IPS-20b (cell line): ENCODE measurements around the gene ZNF341.
"Not testable (repeated sequence)": the region's sequence is repeated elsewhere in the genome, so short reads cannot be mapped to it uniquely, and the experiment has no call there.

Source experiments
- H3K27ac ChIP-seq: one replicate; pipeline ENCODE4 v1.5.1; 2013; ENCODE audit warnings: low read length
- H3K27me3 ChIP-seq: 2 replicates; pipeline ENCODE4 v1.6.1; 2013; ENCODE audit warnings: mild to moderate bottlenecking, low read length, inconsistent platforms; ENCODE audit not compliant: insufficient read depth
- H3K36me3 ChIP-seq: 2 replicates; pipeline ENCODE4 v1.6.1; 2013; ENCODE audit warnings: low read depth, mild to moderate bottlenecking, inconsistent platforms, low read length, moderate library complexity; ENCODE audit not compliant: insufficient read depth
- H3K4me1 ChIP-seq: 2 replicates; pipeline ENCODE4 v1.6.1; 2013; ENCODE audit warnings: mild to moderate bottlenecking, control low read depth, inconsistent platforms, low read length, moderate library complexity; ENCODE audit not compliant: insufficient read depth
- H3K4me3 ChIP-seq: 2 replicates; pipeline ENCODE4 v1.5.1; 2013; ENCODE audit warnings: mild to moderate bottlenecking, low read length, inconsistent platforms
- H3K9ac ChIP-seq: 2 replicates; pipeline ENCODE4 v1.6.1; 2013; ENCODE audit warnings: low read depth, mild to moderate bottlenecking, inconsistent platforms, low read length, moderate library complexity
- H3K9me3 ChIP-seq: 2 replicates; pipeline ENCODE4 v1.6.1; 2013; ENCODE audit warnings: mild to moderate bottlenecking, low read depth, low read length, inconsistent platforms; ENCODE audit not compliant: insufficient read depth

ZNF341 gene

DNA sequence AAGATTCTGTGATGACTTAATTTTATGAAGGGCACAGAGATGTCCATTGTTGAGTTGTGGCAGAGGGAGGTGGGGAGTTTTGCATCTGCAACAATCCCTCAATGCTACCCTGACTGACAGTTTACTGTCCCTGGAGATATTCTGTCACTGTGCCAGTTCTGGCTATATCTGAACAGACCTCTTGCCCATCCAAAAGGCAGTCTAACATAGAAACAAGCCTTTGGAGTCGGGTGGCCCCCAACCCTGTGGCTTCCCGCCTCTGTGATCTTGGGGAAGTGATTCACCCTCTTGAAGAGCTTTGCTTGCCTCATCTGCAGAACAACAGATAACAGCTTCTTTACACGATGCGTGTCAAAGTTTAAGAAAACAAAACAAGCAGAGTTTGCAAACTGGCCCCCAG, 41.8 kb upstream of the ZNF341 start:
- Histone ChIP-seq H3K27me3 (peaks cover 17% of the 10 kb centered on the region; the same call in 1 of the 2 replicates), H3K36me3 (no peaks in the 10 kb centered on the region), H3K27ac (no peak overlapping the region), H3K4me3 (no peak overlapping the region), H3K9ac (no peak overlapping the region), H3K9me3 (no peaks in the 10 kb centered on the region), H3K4me1 (peaks cover 11% of the 10 kb centered on the region; the same call in 1 of the 2 replicates)

DNA sequence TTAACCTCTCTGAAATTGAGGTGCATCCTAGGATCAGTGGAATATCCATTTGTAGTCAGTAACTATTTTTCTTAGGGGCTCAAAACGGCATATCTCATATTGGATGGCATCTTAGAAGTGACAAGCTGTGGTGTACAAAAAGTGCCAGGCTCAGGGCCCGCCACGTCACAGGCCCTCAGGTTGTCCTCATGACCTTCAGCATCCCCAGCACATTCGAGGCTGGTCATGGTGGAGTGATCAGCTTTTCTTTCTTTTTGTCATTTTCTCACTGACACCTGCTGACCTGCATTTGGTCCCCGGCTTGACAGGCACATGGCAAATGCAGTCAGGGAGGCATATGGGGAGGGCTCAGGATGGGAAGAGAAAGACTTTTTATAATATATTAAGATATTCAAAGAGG, 38.5 kb upstream of the ZNF341 start:
- H3K36me3 ChIP-seq = no peaks in the 10 kb centered on the region
- H3K4me3 ChIP-seq = no peak overlapping the region
- peaks cover 16% of the 10 kb centered on the region; the same call in 1 of the 2 replicates for H3K27me3 ChIP-seq
- no peaks in the 10 kb centered on the region for H3K9me3 ChIP-seq
- no peak overlapping the region for H3K27ac ChIP-seq
- H3K9ac ChIP-seq = no peak overlapping the region
- peaks cover 8% of the 10 kb centered on the region; the same call in 1 of the 2 replicates for H3K4me1 ChIP-seq

DNA sequence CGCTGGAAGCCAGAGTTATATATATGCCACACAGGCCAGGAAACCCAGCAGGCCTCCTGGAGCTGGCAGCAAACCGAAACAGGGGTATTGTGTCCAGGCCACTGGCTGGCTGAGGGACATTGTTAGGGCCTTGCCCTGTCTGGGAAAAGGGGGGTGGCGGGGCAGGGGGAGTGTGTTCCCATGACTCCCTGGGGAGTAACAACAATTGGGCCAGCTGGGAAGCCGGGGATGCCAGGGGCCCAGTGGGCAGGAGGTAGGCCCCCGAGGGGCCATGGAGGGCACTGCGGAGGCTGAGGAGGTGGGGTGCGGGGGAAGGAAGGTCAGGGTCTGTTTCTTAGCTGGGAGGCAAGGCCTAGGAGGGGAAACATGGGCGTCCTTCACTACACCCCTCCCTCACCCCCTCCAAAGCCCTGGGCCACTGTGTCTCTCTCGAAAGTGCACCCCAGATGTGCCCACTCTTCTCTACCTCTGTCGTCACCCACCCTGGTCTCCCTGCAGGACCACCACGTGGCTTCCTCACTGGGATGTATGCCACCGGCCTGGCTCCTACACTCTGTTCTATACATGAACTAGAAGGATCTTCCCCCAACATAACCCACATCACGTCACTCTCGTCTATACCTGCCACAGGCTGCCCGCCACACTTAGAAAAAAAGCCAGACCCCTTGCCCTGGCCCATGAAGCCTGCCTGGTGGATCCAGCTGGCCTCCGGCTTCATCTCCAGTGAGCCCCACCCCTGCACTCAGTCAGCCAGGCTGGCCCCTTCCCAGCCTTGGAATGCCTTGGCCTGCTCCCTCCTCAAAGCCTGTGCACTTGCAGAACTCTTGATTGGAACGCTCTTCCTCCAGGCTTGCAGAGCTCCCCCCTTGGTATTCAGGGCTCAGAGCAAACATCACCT, 37.8 kb upstream of the ZNF341 start:
- Histone ChIP-seq H3K9me3 (no peaks in the 10 kb centered on the region), H3K27me3 (peaks cover 11% of the 10 kb centered on the region; the same call in 1 of the 2 replicates), H3K27ac (no peak overlapping the region), H3K4me1 (peaks cover 8% of the 10 kb centered on the region; the same call in 1 of the 2 replicates), H3K4me3 (no peak overlapping the region), H3K9ac (no peak overlapping the region), H3K36me3 (no peaks in the 10 kb centered on the region)

DNA sequence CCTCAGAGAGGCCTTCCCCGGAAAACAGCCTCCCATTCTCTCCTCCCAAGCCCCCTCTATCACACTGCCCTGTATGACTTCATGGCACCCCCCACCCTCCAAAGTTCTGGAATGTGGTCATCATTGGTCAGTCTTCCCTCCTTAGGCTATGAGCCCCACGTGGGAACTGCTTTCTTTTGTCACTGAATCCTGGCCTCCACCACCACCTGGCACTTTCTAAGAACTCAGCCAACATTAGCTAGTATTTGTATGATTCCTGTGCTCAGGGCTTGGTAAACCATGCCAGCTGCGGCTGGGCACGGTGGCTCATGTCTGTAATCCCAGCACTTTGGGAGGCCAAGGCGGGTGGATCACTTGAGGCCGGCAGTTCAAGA, 37.2 kb upstream of the ZNF341 start:
- Histone ChIP-seq H3K27ac (no peak overlapping the region), H3K9me3 (no peaks in the 10 kb centered on the region), H3K27me3 (peaks cover 5% of the 10 kb centered on the region; the same call in 1 of the 2 replicates), H3K9ac (no peak overlapping the region), H3K4me3 (no peak overlapping the region), H3K4me1 (peaks cover 8% of the 10 kb centered on the region; the same call in 1 of the 2 replicates), H3K36me3 (no peaks in the 10 kb centered on the region)

DNA sequence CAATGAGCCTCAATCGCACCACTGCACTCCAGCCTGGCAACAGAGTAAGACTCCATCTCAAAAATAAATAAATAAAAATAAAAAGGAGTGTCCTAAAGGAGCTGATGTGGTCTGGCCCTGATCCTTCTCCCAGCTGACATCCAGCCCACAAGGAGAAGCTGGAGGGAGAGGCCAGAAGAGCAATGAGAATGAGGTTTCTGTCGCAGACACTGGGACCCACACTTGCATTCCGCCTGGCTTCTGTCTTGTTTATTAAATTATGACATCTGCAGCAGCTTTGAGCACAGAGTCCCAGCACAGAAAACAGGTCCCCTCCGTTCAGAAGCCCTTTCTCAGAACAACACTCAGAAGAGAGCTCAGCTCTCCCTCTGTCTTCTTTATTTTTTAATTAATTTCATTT, 35.3 kb upstream of the ZNF341 start:
- no peak overlapping the region for H3K27ac ChIP-seq
- H3K27me3 ChIP-seq = no peaks in the 10 kb centered on the region
- H3K4me3 ChIP-seq = no peak overlapping the region
- H3K4me1 ChIP-seq = peaks cover 8% of the 10 kb centered on the region; the same call in 1 of the 2 replicates
- no peaks in the 10 kb centered on the region for H3K9me3 ChIP-seq
- H3K9ac ChIP-seq = no peak overlapping the region
- H3K36me3 ChIP-seq = no peaks in the 10 kb centered on the region

DNA sequence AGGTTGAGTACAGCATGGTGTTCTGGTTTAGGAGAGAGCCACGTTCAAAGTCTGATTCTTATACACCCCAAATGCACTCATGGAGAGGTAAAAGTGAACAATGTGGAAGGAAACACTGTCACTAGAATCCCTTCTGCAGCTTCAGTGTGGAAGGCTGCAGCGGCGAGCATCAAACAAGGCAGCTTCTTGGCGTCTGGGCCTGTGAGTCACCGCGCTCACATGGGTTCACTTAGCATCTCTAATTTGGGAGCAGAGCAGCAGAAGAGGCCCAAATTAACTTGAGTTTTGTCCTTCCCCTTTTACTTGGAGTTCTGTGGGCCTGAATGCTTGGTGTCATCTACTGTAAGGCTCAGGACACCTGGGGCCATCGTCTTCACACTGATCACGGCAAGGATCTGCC, 34.7 kb upstream of the ZNF341 start:
- Histone ChIP-seq H3K4me1 (peaks cover 8% of the 10 kb centered on the region; the same call in 1 of the 2 replicates), H3K27ac (no peak overlapping the region), H3K4me3 (no peak overlapping the region), H3K9ac (no peak overlapping the region), H3K36me3 (no peaks in the 10 kb centered on the region), H3K9me3 (peaks cover 5% of the 10 kb centered on the region), H3K27me3 (no peaks in the 10 kb centered on the region)

DNA sequence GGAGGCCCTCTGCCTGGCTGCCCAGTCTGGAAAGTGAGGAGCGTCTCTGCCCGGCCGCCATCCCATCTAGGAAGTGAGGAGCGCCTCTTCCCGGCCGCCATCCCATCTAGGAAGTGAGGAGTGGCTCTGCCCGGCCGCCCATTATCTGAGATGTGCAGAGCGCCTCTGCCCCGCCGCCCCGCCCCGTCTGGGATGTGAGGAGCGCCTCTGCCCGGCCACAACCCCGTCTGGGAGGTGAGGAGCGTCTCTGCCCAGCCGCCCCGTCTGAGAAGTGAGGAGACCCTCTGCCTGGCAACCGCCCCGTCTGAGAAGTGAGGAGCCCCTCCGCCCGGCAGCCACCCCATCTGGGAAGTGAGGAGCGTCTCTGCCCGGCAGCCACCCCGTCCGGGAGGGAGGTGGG, 32.8 kb upstream of the ZNF341 start:
- H3K36me3 ChIP-seq, H3K9ac ChIP-seq, H3K4me3 ChIP-seq, H3K4me1 ChIP-seq, H3K27me3 ChIP-seq, H3K27ac ChIP-seq: not testable (repeated sequence)
- H3K9me3 ChIP-seq = peaks cover 12% of the 10 kb centered on the region

DNA sequence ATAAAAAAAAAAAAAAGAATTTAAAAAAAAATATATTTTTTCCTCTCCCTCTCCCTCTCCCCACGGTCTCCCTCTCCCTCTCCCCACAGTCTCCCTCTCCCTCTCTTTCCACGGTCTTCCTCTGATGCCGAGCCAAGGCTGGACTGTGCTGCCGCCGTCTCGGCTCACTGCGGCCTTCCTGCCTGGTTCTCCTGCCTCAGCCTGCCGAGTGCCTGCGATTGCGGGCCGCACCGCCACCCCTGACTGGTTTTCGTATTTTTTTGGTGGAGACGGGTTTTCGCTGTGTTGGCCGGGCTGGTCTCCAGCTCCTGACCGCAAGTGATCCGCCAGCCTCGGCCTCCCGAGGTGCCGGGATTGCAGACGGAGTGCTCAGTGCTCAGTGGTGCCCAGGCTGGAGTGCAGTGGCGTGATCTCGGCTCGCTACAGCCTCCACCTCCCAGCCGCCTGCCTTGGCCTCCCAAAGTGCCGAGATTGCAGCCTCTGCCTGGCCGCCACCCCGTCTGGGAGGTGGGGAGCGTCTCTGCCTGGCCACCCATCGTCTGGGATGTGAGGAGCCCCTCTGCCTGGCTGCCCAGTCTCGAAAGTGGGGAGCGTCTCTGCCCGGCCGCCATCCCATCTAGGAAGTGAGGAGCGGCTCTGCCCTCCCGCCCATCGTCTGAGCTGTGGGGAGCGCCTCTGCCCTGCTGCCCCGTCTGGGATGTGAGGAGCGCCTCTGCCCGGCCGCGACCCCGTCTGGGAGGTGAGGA, 30.9 kb upstream of the ZNF341 start:
- not testable (repeated sequence) for H3K4me1 ChIP-seq, H3K27ac ChIP-seq, H3K4me3 ChIP-seq, H3K9ac ChIP-seq, H3K36me3 ChIP-seq, H3K27me3 ChIP-seq
- peaks cover 12% of the 10 kb centered on the region for H3K9me3 ChIP-seq

DNA sequence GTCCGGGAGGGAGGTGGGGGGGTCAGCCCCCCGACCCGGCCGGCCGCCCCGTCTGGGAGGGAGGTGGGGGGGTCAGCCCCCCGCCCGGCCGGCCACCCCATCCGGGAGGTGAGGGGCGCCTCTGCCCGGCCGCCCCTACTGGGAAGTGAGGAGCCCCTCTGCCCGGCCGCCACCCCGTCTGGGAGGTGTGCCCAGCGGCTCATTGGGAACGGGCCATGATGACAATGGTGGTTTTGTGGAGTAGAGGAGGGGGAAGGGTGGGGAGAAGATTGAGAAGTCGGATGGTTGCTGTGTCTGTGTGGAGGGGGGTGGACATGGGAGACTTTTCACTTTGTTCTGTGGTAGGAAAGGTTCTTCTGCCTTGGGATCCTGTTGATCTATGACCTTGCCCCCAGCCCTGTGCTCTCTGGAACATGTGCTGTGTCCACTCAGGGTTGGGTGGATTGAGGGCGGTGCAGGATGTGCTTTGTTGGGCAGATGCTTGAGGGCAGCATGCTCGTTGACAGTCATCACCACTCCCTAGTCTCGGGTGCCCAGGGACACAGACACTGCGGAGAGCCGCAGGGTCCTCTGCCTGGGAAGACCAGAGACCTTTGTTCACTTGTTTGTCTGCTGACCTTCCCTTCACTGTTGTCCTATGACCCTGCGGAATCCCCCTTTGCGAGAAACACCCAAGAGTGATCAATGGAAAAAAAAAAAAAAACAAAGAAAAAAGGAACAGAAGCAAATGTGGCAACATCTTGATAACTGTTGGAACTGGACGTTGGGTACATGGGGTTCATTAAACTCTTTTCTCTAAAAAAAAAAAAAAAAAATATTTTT, 30.0 kb upstream of the ZNF341 start:
- no peaks in the 10 kb centered on the region for H3K4me1 ChIP-seq
- peaks cover 12% of the 10 kb centered on the region for H3K9me3 ChIP-seq
- no peak overlapping the region for H3K9ac ChIP-seq
- H3K4me3 ChIP-seq = no peak overlapping the region
- H3K27ac ChIP-seq = no peak overlapping the region
- no peaks in the 10 kb centered on the region for H3K36me3 ChIP-seq
- no peaks in the 10 kb centered on the region for H3K27me3 ChIP-seq

DNA sequence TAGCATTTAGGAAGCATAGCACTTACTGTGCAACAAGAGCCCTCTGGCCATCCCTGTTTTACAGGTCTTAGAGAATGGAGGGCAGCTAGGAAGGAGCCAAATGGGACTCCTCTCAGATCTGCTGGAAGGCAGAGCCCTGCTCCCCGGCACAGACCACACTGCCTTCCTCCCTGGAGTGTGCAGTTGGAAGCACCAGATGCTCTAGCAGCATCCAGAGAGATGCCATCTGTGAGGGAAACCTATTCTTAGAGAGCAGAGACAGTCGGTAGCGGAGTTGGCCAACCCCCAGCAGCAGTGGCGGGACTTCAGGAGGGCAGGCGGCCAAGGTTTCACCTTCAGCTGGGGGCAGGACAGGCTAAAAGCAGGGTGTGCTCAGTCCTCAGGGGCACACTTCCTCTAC, 28.9 kb upstream of the ZNF341 start:
- no peak overlapping the region for H3K27ac ChIP-seq
- no peaks in the 10 kb centered on the region for H3K27me3 ChIP-seq
- no peaks in the 10 kb centered on the region for H3K36me3 ChIP-seq
- H3K9ac ChIP-seq = no peak overlapping the region
- no peaks in the 10 kb centered on the region for H3K4me1 ChIP-seq
- no peak overlapping the region for H3K4me3 ChIP-seq
- peaks cover 12% of the 10 kb centered on the region for H3K9me3 ChIP-seq

DNA sequence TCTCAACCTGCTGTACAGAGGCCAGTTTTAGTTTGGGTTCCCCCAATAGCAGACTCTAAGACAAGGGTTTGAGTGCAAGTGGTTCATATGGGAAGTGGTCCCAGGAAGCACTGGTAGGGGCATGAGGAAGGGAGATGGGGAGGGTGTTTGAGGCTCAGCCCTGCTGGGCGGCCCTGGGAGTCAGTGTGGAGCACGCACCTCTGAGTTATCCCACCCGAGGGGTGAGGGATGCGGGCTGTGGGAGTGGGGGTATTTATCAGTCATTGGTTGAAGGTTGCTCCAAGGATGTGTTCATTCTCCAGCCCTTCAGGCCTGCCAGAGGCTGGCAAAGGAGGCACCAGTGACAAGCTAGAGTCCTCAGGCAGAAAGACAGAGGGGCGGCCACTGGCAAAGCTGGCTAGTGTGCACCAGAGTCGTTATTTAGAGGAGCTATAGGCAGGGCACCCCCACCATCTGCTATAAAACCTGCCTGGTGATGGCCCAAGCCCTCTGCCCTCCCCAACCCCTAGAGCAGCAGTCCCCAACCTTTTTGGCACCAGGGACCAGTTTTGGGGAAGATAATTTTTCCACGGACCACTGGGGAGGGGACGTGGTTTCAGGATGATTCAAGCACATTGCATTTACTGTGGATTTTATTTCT, 28.2 kb upstream of the ZNF341 start:
- Histone ChIP-seq H3K4me1 (no peaks in the 10 kb centered on the region), H3K27ac (no peak overlapping the region), H3K27me3 (no peaks in the 10 kb centered on the region)

More for the DNA sequence above, 28.2 kb upstream of the ZNF341 start:
- no peaks in the 10 kb centered on the region for H3K36me3 ChIP-seq
- no peak overlapping the region for H3K9ac ChIP-seq
- H3K9me3 ChIP-seq = peaks cover 12% of the 10 kb centered on the region
- no peak overlapping the region for H3K4me3 ChIP-seq
